HEK293 (cell line): ENCODE data around the gene PANX2.

Experiments used
- CTCF ChIA-PET: fragments of 350-600 bp; formaldehyde crosslinking; extraction: SDS; loops from one replicate; lab custom pipeline; 2021; ENCODE audit warnings: antibody characterized with exemption; lab: Yijun Ruan, JAX
- POLR2A ChIA-PET: fragments of 300-600 bp; formaldehyde crosslinking; extraction: SDS; loops from one replicate; lab custom pipeline; 2020; ENCODE audit warnings: antibody characterized with exemption, inconsistent platforms; lab: Yijun Ruan, JAX
- H3K27ac ChIP-seq: fragments of 200-500 bp; sonication (Bioruptor generic); 2 replicates; pipeline ENCODE4 v1.5.1; 2014; ENCODE audit warnings: low read depth, low read length, control low read depth, inconsistent platforms; ENCODE audit errors: extremely low read depth
- H3K36me3 ChIP-seq, 2 experiments: fragments of 200-500 bp in 1 of 2; sonication (Bioruptor generic) in 1 of 2; 1 replicate in 1 of 2; 2 replicates in 1 of 2; pipeline ENCODE4 v1.5.1; 2014 to 2017; ENCODE audit warnings: inconsistent platforms in 2 of 2, low read length in 2 of 2; ENCODE audit not compliant: control insufficient read depth in 2 of 2, insufficient read depth in 1 of 2
- H3K4me1 ChIP-seq: fragments of 200-500 bp; sonication (Bioruptor generic); 2 replicates; pipeline ENCODE4 v1.5.1; 2014; ENCODE audit warnings: mild to moderate bottlenecking, low read length, inconsistent platforms; ENCODE audit not compliant: control insufficient read depth, insufficient read depth
- H3K4me3 ChIP-seq: 2 replicates; pipeline ENCODE4 v1.5.1; 2011; ENCODE audit warnings: low read depth, mild to moderate bottlenecking, control low read depth, low read length, moderate library complexity
- H3K9me3 ChIP-seq: fragments of 200-500 bp; sonication (Bioruptor generic); 2 replicates; pipeline ENCODE4 v1.5.1; 2014; ENCODE audit warnings: low read depth, low read length, inconsistent platforms; ENCODE audit not compliant: control insufficient read depth, insufficient read depth
- ATF2 ChIP-seq: fragments of 450-650 bp; formaldehyde crosslinking; IDR thresholded peaks from 2 replicates; pipeline ENCODE4 v1.5.1; 2016; ENCODE audit warnings: missing biosample characterization, missing genetic modification characterization, low read depth
- BCL6B ChIP-seq: fragments of 450-650 bp; formaldehyde crosslinking; IDR thresholded peaks from 2 replicates; pipeline ENCODE4 v1.5.1; 2017; ENCODE audit warnings: missing biosample characterization, missing genetic modification characterization
- CTCF ChIP-seq: fragments of 450-650 bp; formaldehyde crosslinking; IDR thresholded peaks from 2 replicates; pipeline ENCODE4 v1.5.1; 2016; ENCODE audit warnings: missing biosample characterization, missing genetic modification characterization
- GLIS2 ChIP-seq: fragments of 450-650 bp; formaldehyde crosslinking; IDR thresholded peaks from 2 replicates; pipeline ENCODE4 v1.5.1; 2016; ENCODE audit warnings: missing biosample characterization, missing genetic modification characterization
- SCRT2 ChIP-seq: fragments of 450-650 bp; formaldehyde crosslinking; IDR thresholded peaks from 2 replicates; pipeline ENCODE4 v1.5.1; 2016; ENCODE audit warnings: missing biosample characterization, missing genetic modification characterization
- WT1 ChIP-seq: fragments of 450-650 bp; formaldehyde crosslinking; IDR thresholded peaks from 2 replicates; pipeline ENCODE4 v1.5.1; 2016; ENCODE audit warnings: missing biosample characterization, missing genetic modification characterization
- ZBTB1 ChIP-seq: fragments of 450-650 bp; formaldehyde crosslinking; IDR thresholded peaks from 2 replicates; pipeline ENCODE4 v1.5.1; 2016; ENCODE audit warnings: missing biosample characterization, missing genetic modification characterization
- ZBTB44 ChIP-seq: fragments of 450-650 bp; IDR thresholded peaks from 2 replicates; pipeline ENCODE4 v1.5.1; 2018; ENCODE audit warnings: missing biosample characterization, mild to moderate bottlenecking, missing genetic modification characterization
- ZFHX2 ChIP-seq: fragments of 450-650 bp; formaldehyde crosslinking; conservative IDR thresholded peaks from 2 replicates; pipeline ENCODE4 v1.5.1; 2016; ENCODE audit warnings: missing biosample characterization, missing genetic modification characterization
- ZNF155 ChIP-seq: fragments of 450-650 bp; formaldehyde crosslinking; IDR thresholded peaks from 2 replicates; pipeline ENCODE4 v1.5.1; 2016; ENCODE audit warnings: missing biosample characterization, missing genetic modification characterization
- ZNF184 ChIP-seq: fragments of 450-650 bp; IDR thresholded peaks from 2 replicates; pipeline ENCODE4 v1.5.1; 2018; ENCODE audit warnings: missing biosample characterization, mild to moderate bottlenecking, missing genetic modification characterization
- ZNF239 ChIP-seq: fragments of 450-650 bp; formaldehyde crosslinking; IDR thresholded peaks from 2 replicates; pipeline ENCODE4 v1.5.1; 2016; ENCODE audit warnings: missing biosample characterization, missing genetic modification characterization
- ZNF280D ChIP-seq: fragments of 450-650 bp; formaldehyde crosslinking; IDR thresholded peaks from 2 replicates; pipeline ENCODE4 v1.5.1; 2016; ENCODE audit warnings: missing biosample characterization, missing genetic modification characterization
- ZNF548 ChIP-seq: fragments of 450-650 bp; formaldehyde crosslinking; IDR thresholded peaks from 2 replicates; pipeline ENCODE4 v1.5.1; 2016; ENCODE audit warnings: missing biosample characterization, missing genetic modification characterization
- ZNF692 ChIP-seq: fragments of 450-650 bp; formaldehyde crosslinking; IDR thresholded peaks from 2 replicates; pipeline ENCODE4 v1.5.1; 2016; ENCODE audit warnings: missing biosample characterization, missing genetic modification characterization
- ZNF76 ChIP-seq: fragments of 450-650 bp; formaldehyde crosslinking; IDR thresholded peaks from 2 replicates; pipeline ENCODE4; 2016; ENCODE audit warnings: low read depth, missing biosample characterization, missing genetic modification characterization, borderline replicate concordance
- ZNF776 ChIP-seq: fragments of 450-650 bp; formaldehyde crosslinking; IDR thresholded peaks from 2 replicates; pipeline ENCODE4 v1.5.0; 2017; ENCODE audit warnings: missing biosample characterization, missing genetic modification characterization, borderline replicate concordance
- ZNF843 ChIP-seq: fragments of 450-650 bp; formaldehyde crosslinking; IDR thresholded peaks from 2 replicates; pipeline ENCODE4 v1.5.1; 2016; ENCODE audit warnings: missing biosample characterization, missing genetic modification characterization

The PANX2 gene

GRCh38 chr22:50138041-50138440 is 32.5 kb upstream of the PANX2 start:
- ChIA-PET POLR2A (no interaction called here), CTCF (interaction anchor here (0.8 kb wide), 1 partner anchor 11 kb away, joined by 3 read pairs; no protein-coding TSS in a partner anchor)
- Histone ChIP-seq H3K27ac (no peak overlapping the region), H3K36me3 (no peaks in the 10 kb centered on the region), H3K9me3 (no peaks in the 10 kb centered on the region), H3K4me1 (peaks cover 6% of the 10 kb centered on the region; the same call in 1 of the 2 replicates), H3K4me3 (no peak overlapping the region)
- no peak for TF ChIP-seq ZBTB1 (tag by site-specific recombination)
- no peak for TF ChIP-seq ZNF155 (tag by site-specific recombination)
- no peak for TF ChIP-seq ZNF692

- no peaks in the 10 kb centered on the region for H3K36me3 ChIP-seq
- H3K27ac ChIP-seq: no peak overlapping the region
- TF ChIP-seq ZFHX2 (tag by site-specific recombination) (no peak), ATF2 (tag by site-specific recombination) (no peak), ZNF843 (no peak), BCL6B (tag by site-specific recombination) (no peak), ZNF776 (tag by site-specific recombination) (no peak), ZNF76 (tag by site-specific recombination) (no peak), ZNF548 (tag by site-specific recombination) (no peak)
- POLR2A ChIA-PET: no interaction called here
- H3K4me3 ChIP-seq: no peak overlapping the region
- peaks cover 6% of the 10 kb centered on the region; the same call in 1 of the 2 replicates for H3K4me1 ChIP-seq
- no peaks in the 10 kb centered on the region for H3K9me3 ChIP-seq
- CTCF ChIA-PET: interaction anchor here (0.6 to 0.9 kb wide), 4 partner anchors 9 to 120 kb away, joined by 3 to 6 read pairs (median 3); no protein-coding TSS in a partner anchor
These were observed 31.5 kb upstream of the PANX2 start for GRCh38 chr22:50138988-50139387.

- Histone ChIP-seq H3K36me3 (no peaks in the 10 kb centered on the region), H3K4me1 (peaks cover 6% of the 10 kb centered on the region; the same call in 1 of the 2 replicates), H3K27ac (no peak overlapping the region), H3K9me3 (no peaks in the 10 kb centered on the region), H3K4me3 (no peak overlapping the region)
- ChIA-PET POLR2A (no interaction called here), CTCF (interaction anchor here (0.5 to 1.5 kb wide), 6 partner anchors 9 to 395 kb away, joined by 3 to 4 read pairs (median 4); no protein-coding TSS in a partner anchor)
- TF ChIP-seq ZNF184 (tag by site-specific recombination) (no peak), ZNF776 (tag by site-specific recombination) (no peak), ZBTB44 (tag by site-specific recombination) (no peak), ZNF280D (tag by site-specific recombination) (no peak), ZNF239 (no peak), GLIS2 (tag by site-specific recombination) (no peak), WT1 (tag by site-specific recombination) (peak; percentile 66), SCRT2 (peak; percentile 88), CTCF (tag by site-specific recombination) (no peak)
These were observed 30.6 kb upstream of the PANX2 start for GRCh38 chr22:50139843-50140415.
